HEK293 (cell line): Measurements from ENCODE around the gene RUFY2.
A peak's percentile ranks its signal among the peaks of the same experiment; 100 is the strongest.

Experiments used
- ELK4 ChIP-seq: IDR thresholded peaks from 2 replicates; pipeline ENCODE4 v1.6.1; 2011; ENCODE audit warnings: mild to moderate bottlenecking, low read depth, low read length, borderline replicate concordance
- GFI1B ChIP-seq: fragments of 450-650 bp; formaldehyde crosslinking; IDR thresholded peaks from 2 replicates; pipeline ENCODE4 v1.5.1; 2016; ENCODE audit warnings: missing biosample characterization, missing genetic modification characterization
- GLI4 ChIP-seq: fragments of 450-650 bp; formaldehyde crosslinking; IDR thresholded peaks from 2 replicates; pipeline ENCODE4 v1.5.1; 2016; ENCODE audit warnings: missing biosample characterization, missing genetic modification characterization
- GLIS1 ChIP-seq: fragments of 450-650 bp; formaldehyde crosslinking; IDR thresholded peaks from 2 replicates; pipeline ENCODE4 v1.5.1; 2016; ENCODE audit warnings: missing biosample characterization, missing genetic modification characterization
- KLF7 ChIP-seq: fragments of 450-650 bp; formaldehyde crosslinking; IDR thresholded peaks from 2 replicates; pipeline ENCODE4 v1.5.1; 2016; ENCODE audit warnings: missing biosample characterization, missing genetic modification characterization, borderline replicate concordance
- KLF8 ChIP-seq: fragments of 450-650 bp; formaldehyde crosslinking; IDR thresholded peaks from 2 replicates; pipeline ENCODE4 v1.5.1; 2016; ENCODE audit warnings: missing biosample characterization, missing genetic modification characterization
- REPIN1 ChIP-seq: fragments of 450-650 bp; formaldehyde crosslinking; IDR thresholded peaks from 2 replicates; pipeline ENCODE4 v1.5.1; 2017; ENCODE audit warnings: missing biosample characterization, missing genetic modification characterization, low read depth
- SCRT2 ChIP-seq: fragments of 450-650 bp; formaldehyde crosslinking; IDR thresholded peaks from 2 replicates; pipeline ENCODE4 v1.5.1; 2016; ENCODE audit warnings: missing biosample characterization, missing genetic modification characterization
- ZBTB48 ChIP-seq: fragments of 450-650 bp; formaldehyde crosslinking; IDR thresholded peaks from 2 replicates; pipeline ENCODE4 v1.5.1; 2016; ENCODE audit warnings: missing biosample characterization, missing genetic modification characterization
- ZBTB49 ChIP-seq: fragments of 450-650 bp; formaldehyde crosslinking; IDR thresholded peaks from 2 replicates; pipeline ENCODE4 v1.5.1; 2016; ENCODE audit warnings: missing biosample characterization, missing genetic modification characterization, low read depth
- ZFP37 ChIP-seq: fragments of 450-650 bp; formaldehyde crosslinking; IDR thresholded peaks from 2 replicates; pipeline ENCODE4 v1.5.1; 2016; ENCODE audit warnings: missing biosample characterization, missing genetic modification characterization
- ZNF121 ChIP-seq: fragments of 450-650 bp; formaldehyde crosslinking; IDR thresholded peaks from 2 replicates; pipeline ENCODE4 v1.5.1; 2016; ENCODE audit warnings: missing biosample characterization, missing genetic modification characterization
- ZNF169 ChIP-seq: fragments of 450-650 bp; formaldehyde crosslinking; IDR thresholded peaks from 2 replicates; pipeline ENCODE4 v1.5.1; 2016; ENCODE audit warnings: missing biosample characterization, missing genetic modification characterization
- ZNF280D ChIP-seq: fragments of 450-650 bp; formaldehyde crosslinking; IDR thresholded peaks from 2 replicates; pipeline ENCODE4 v1.5.1; 2016; ENCODE audit warnings: missing biosample characterization, missing genetic modification characterization
- ZNF335 ChIP-seq: fragments of 450-650 bp; formaldehyde crosslinking; conservative IDR thresholded peaks from 2 replicates; pipeline ENCODE4 v1.5.1; 2016; ENCODE audit warnings: missing biosample characterization, missing genetic modification characterization
- ZNF354C ChIP-seq: fragments of 450-650 bp; formaldehyde crosslinking; IDR thresholded peaks from 2 replicates; pipeline ENCODE4 v1.5.1; 2016; ENCODE audit warnings: missing biosample characterization, missing genetic modification characterization, low read depth, borderline replicate concordance
- ZNF366 ChIP-seq: fragments of 450-650 bp; formaldehyde crosslinking; conservative IDR thresholded peaks from 2 replicates; pipeline ENCODE4 v1.5.1; 2016; ENCODE audit warnings: missing biosample characterization, missing genetic modification characterization
- ZNF391 ChIP-seq: fragments of 450-650 bp; formaldehyde crosslinking; IDR thresholded peaks from 2 replicates; pipeline ENCODE4 v1.5.1; 2016; ENCODE audit warnings: low read depth, missing biosample characterization, missing genetic modification characterization, borderline replicate concordance
- ZNF404 ChIP-seq: fragments of 450-650 bp; formaldehyde crosslinking; IDR thresholded peaks from 2 replicates; pipeline ENCODE4 v1.5.1; 2017; ENCODE audit warnings: missing biosample characterization, missing genetic modification characterization
- ZNF416 ChIP-seq: fragments of 450-650 bp; formaldehyde crosslinking; IDR thresholded peaks from 2 replicates; pipeline ENCODE4 v1.5.1; 2016; ENCODE audit warnings: missing biosample characterization, missing genetic modification characterization
- ZNF488 ChIP-seq: fragments of 450-650 bp; formaldehyde crosslinking; IDR thresholded peaks from 2 replicates; pipeline ENCODE4 v1.5.1; 2016; ENCODE audit warnings: missing biosample characterization, missing genetic modification characterization
- ZNF501 ChIP-seq: fragments of 450-650 bp; formaldehyde crosslinking; IDR thresholded peaks from 2 replicates; pipeline ENCODE4 v1.5.1; 2016; ENCODE audit warnings: missing biosample characterization, missing genetic modification characterization
- ZNF544 ChIP-seq: fragments of 450-650 bp; formaldehyde crosslinking; IDR thresholded peaks from 2 replicates; pipeline ENCODE4 v1.5.0; 2017; ENCODE audit warnings: missing biosample characterization, missing genetic modification characterization
- ZNF548 ChIP-seq: fragments of 450-650 bp; formaldehyde crosslinking; IDR thresholded peaks from 2 replicates; pipeline ENCODE4 v1.5.1; 2016; ENCODE audit warnings: missing biosample characterization, missing genetic modification characterization
- ZNF555 ChIP-seq: fragments of 450-650 bp; formaldehyde crosslinking; conservative IDR thresholded peaks from 2 replicates; pipeline ENCODE4 v1.5.1; 2017; ENCODE audit warnings: missing biosample characterization, mild to moderate bottlenecking, missing genetic modification characterization, inconsistent platforms
- ZNF610 ChIP-seq: fragments of 450-650 bp; formaldehyde crosslinking; IDR thresholded peaks from 2 replicates; pipeline ENCODE4 v1.5.1; 2016; ENCODE audit warnings: missing biosample characterization, missing genetic modification characterization, borderline replicate concordance
- ZNF629 ChIP-seq: fragments of 450-650 bp; formaldehyde crosslinking; IDR thresholded peaks from 2 replicates; pipeline ENCODE4 v1.5.1; 2017; ENCODE audit warnings: missing biosample characterization, missing genetic modification characterization
- ZNF639 ChIP-seq: fragments of 450-650 bp; formaldehyde crosslinking; IDR thresholded peaks from 2 replicates; pipeline ENCODE4 v1.5.1; 2016; ENCODE audit warnings: missing biosample characterization, missing genetic modification characterization
- ZNF76 ChIP-seq: fragments of 450-650 bp; formaldehyde crosslinking; IDR thresholded peaks from 2 replicates; pipeline ENCODE4; 2016; ENCODE audit warnings: low read depth, missing biosample characterization, missing genetic modification characterization, borderline replicate concordance
- ZNF776 ChIP-seq: fragments of 450-650 bp; formaldehyde crosslinking; IDR thresholded peaks from 2 replicates; pipeline ENCODE4 v1.5.0; 2017; ENCODE audit warnings: missing biosample characterization, missing genetic modification characterization, borderline replicate concordance
- ZNF777 ChIP-seq: fragments of 450-650 bp; formaldehyde crosslinking; IDR thresholded peaks from 2 replicates; pipeline ENCODE4 v1.5.1; 2017; ENCODE audit warnings: missing biosample characterization, missing genetic modification characterization, borderline replicate concordance
- ZNF837 ChIP-seq: fragments of 450-650 bp; formaldehyde crosslinking; IDR thresholded peaks from 2 replicates; pipeline ENCODE4 v1.5.1; 2016; ENCODE audit warnings: missing biosample characterization, missing genetic modification characterization
- ZSCAN16 ChIP-seq: fragments of 450-650 bp; formaldehyde crosslinking; IDR thresholded peaks from 2 replicates; pipeline ENCODE4 v1.5.1; 2016; ENCODE audit warnings: missing biosample characterization, missing genetic modification characterization

RUFY2 gene

GRCh38 chr10:68406111-68406814 is 814 bp downstream of the RUFY2 start (continued):
- no peak for TF ChIP-seq ZNF280D (tag by site-specific recombination)
- TF ChIP-seq ZNF335 = no peak
- no peak for TF ChIP-seq ZNF391 (tag by site-specific recombination)
- TF ChIP-seq ZNF404 (tag by site-specific recombination) = no peak
- TF ChIP-seq ZNF169 = no peak
- no peak for TF ChIP-seq ZNF544
- TF ChIP-seq REPIN1 (tag by site-specific recombination) = no peak
- no peak for TF ChIP-seq GLI4 (tag by site-specific recombination)
- TF ChIP-seq ZNF366 (tag by site-specific recombination) = no peak
- TF ChIP-seq ZNF548 (tag by site-specific recombination) = no peak
- TF ChIP-seq ZNF837 (tag by site-specific recombination) = no peak
- peak; percentile 70; the same call in 1 of the 2 replicates for TF ChIP-seq KLF7
- no peak for TF ChIP-seq ZBTB49
- no peak for TF ChIP-seq ZNF639 (tag by site-specific recombination)
- no peak for TF ChIP-seq ZNF777
- no peak for TF ChIP-seq ZNF629 (tag by site-specific recombination)
- no peak for TF ChIP-seq ZNF555
- TF ChIP-seq ZNF416 = no peak
- TF ChIP-seq ZFP37 (tag by site-specific recombination) = no peak
- no peak; the same call in 1 of the 2 replicates for TF ChIP-seq ZBTB48 (tag by site-specific recombination)
- TF ChIP-seq GFI1B (tag by site-specific recombination) = no peak
- no peak for TF ChIP-seq ZNF776 (tag by site-specific recombination)
- TF ChIP-seq ZNF488 = no peak
- TF ChIP-seq ZNF121 = no peak
- TF ChIP-seq ZNF354C = no peak
- TF ChIP-seq SCRT2 (tag by site-specific recombination) = peak; percentile 34
- peak; percentile 92 for TF ChIP-seq GLIS1 (tag by site-specific recombination)
- no peak for TF ChIP-seq ZSCAN16 (tag by site-specific recombination)
- peak; percentile 56; the same call in 1 of the 2 replicates for TF ChIP-seq ZNF76
- TF ChIP-seq ZNF610 (tag by site-specific recombination) = no peak
- TF ChIP-seq ZNF501 = no peak
- TF ChIP-seq KLF8 (tag by site-specific recombination) = no peak
- no peak for TF ChIP-seq ELK4
